Superior temporal gyrus (tissue), 1 donor: Measurements from ENCODE around the gene CCM2L.

Experiments
- DNase-seq: peaks from one replicate; pipeline ENCODE4 v3.0.0-alpha.2; 2016; ENCODE audit errors: extremely low spot score

The CCM2L gene

DNA sequence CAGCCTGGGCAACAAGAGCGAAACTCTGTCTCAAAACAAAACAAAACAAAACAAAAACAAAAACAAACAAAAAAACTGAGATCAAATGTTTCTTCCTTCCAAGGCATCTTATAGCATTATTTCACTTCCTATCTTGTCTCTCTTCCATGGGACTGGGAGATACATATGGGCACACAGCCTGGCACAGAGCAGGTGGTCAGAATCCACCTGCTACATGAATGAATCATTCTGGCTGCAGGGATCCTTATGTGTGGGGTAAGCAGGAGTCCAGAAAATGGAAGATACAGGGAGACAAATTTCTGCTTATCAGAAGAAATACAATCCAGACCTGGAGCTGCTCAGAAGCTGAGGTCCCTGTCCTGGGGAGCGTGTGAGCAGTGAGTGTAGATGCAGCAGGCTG is 18.2 kb upstream of the CCM2L start:
- no peak for DNase-seq

DNA sequence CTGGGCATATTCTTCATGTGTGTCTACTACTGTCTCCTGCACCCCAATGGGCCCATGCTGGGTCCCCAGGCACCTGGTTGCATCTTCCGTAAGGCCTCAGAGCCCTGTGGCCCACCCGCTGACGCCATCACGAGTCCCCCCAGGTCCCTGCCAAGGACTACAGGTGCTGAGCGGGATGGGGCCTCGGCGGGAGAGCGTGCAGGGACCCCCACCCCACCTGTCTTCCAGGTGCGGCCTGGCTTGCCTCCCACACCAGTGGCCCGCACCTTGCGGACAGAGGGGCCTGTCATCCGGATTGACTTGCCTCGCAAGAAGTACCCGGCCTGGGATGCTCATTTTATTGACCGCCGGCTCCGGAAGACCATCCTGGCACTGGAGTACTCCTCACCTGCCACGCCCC is 13.2 kb upstream of the CCM2L start:
- DNase-seq: no peak

DNA sequence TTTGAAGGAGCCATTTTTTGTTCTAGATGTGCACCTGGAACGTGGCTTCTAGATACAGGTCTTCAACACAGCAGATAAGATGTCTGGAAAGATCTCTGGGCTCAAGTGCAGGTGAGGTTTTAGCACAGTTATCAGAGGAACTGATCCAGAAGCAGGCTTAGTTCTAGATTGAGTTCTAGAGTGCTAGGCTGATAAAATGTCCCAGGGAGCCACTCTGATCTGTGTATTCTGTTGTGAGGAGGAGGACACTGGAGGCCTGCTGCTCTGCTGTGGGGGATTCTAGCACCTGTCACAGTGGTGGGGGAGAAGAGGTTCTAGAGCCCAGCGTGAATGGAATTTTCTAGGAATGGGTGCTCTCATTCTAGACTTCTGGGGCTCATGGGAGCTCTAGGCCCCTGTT is 12.0 kb upstream of the CCM2L start:
- no peak for DNase-seq

DNA sequence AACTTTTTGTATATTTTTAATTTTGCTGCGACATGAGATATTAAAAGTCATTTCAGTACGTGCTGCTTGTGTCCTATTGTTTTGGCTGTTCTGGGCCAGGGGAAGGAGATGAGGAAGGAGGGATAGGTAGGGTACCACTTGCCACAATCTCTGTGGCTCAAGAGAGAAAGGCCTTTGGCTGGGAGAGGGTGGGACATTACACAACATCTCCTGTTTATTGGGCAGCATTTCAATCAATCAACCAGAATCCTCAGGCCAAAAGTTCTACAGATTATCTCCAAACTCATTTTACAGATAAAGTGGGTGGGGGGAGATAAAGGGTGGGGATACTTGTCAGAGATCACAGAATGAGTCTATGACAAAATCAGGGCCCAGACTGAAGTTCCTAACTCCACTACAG is 6.9 kb upstream of the CCM2L start:
- no peak for DNase-seq

DNA sequence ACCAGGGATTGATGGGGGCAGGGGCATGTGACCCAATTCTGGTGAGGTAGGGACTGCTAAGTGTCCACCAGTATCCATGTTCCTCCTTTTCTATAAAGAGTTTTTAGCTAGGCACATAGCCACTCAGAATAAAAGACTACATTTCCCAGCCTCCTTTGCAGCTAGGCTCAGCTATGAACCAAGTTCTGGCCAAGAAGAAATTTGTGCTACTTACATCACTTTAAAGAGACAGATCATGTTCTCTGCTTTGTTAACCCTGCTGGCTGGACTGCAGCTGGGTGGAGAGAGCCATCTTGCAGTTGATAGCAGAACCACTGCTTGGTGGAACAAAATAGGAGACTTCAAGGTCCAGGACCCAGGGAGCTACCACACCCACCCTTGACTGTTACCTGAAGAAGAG is 5.3 kb upstream of the CCM2L start:
- no peak for DNase-seq

DNA sequence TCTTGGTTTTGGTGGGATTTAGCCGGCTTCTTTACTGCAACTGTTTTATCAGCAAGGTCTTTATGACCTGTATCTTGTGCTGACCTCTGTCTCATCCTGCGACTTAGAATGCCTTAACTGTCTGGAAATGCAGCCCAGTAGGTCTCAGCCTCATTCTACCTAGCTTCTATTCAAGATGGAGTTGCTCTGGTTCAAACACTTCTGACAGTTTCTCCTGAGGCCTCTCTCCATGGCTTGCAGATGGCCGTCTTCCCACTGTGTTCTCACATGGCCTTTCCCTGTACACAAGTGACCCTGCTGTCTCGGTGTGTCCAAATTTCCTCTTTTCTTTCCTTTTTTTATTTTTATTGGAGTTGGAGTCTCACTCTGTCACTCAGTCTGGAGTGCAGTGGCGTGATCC is 4.2 kb upstream of the CCM2L start:
- DNase-seq: no peak

DNA sequence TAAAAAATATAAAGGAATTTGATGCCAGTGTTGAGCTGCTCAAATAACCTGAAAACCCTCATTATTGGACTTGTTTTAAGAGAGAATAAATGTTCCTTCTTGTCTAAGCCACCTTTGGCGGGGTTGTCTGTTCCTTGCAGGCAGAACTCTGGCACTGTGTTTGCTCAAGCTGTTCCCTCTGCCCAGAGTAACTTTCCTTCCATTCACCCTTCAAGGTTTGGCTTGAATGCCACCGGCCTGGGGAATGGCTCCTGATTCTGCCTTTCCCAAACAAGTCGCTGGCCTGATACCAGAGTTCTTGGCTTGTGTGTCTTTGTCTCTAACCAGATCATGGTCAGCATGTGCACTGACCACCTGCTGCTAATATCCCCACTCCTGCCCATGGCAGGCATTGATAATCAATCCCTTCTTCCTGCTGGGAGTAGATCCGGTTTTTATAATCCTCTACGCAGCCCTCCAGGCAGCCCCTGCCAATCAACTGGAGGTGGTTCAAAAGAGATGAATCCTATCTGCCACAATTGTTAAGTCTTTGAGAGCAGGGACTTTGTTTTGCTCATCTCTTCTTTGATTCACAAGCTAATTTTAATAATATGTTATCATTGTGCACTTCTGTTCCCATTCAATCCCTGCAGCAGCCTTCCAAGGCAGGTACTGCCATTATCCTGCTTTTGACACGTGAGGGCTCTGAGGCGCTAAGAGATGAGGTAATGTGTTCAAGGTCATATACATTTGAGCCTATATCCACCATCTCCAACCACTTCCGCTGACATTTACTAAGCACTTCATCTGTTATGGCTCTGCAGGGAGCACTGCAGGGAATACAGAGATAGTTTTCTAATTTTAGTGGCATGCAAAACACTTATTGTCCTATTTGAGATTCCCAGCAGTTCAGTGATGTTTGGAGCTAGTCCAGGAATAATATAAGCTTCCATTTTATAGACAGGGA is 3.1 kb upstream of the CCM2L start:
- no peak for DNase-seq

DNA sequence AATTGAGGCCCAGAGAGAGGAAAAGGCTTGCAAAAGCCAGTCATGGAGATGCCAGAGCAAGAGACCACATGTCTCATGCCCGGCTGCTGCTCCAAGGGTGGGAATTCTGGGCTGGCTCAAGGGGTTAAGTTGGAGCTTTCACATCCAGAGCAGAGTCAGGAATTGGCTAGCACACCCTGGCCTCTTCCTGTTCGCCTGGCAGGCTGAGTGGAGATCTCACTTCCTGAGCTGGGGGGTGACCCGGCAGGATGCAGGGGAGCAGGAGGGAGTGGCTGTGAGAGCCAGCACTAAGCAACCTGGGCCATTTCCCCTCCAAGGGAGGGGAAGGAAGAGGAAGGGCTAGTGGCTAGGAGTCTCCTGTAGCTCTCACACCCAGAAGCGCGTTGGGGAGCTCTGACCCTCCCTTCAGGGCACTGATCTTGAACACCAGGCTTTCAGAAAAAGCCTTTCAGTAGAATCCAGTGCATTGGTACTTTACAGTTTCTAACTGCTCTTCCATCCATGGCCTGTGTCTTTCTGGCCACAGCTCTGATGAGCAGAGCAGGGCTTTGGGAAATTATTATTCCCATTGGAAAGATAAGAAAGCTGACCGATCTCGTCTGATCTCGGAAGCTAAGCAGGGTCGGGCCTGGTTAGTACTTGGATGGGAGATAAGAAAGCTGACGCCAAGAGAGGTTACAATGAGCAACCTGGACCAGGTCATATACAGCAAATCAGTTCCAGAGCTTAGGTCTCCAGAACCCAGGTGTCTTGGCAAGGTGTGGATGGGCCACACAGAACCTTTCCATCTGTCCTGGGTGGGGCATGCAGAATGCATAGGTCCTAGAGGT is 2.2 kb upstream of the CCM2L start:
- no peak for DNase-seq

DNA sequence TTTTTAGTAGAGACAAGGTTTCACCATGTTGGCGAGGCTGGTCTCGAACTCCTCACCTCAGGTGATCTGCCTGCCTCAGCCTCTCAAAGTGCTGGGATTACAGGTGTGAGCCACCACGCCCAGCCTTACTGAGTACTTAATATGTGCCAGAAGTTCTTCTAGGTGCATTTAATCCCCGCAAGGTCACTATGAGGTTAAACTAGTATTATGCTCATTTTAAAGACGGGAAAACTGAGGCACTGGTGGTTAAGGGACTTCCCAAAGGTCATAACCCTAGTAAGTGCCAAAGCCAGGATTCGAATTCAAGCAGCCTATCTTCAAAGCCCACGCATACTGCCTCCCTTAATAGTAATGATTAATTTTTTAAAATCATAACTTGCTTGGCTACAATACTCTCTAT is 674 bp upstream of the CCM2L start:
- DNase-seq: no peak

DNA sequence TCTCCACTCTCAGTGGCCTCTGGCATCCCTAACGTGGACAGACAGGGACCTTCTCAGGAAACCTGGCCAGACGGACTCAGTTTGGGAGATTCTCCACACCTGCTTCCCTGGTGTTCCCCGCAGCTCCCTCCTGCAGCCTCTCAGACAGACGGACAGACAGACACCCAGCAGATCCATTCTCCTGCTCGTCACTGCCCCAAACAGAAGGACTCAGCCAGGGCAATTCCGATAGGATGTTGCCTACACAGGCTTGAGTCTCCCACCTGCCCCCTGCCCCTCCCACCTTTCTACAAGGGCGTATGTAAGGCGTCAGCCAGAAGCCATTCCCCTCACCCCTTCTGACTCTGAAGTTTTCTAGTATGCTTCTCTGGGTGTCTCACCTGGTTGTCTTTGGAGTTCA is 428 bp downstream of the CCM2L start:
- DNase-seq: no peak

DNA sequence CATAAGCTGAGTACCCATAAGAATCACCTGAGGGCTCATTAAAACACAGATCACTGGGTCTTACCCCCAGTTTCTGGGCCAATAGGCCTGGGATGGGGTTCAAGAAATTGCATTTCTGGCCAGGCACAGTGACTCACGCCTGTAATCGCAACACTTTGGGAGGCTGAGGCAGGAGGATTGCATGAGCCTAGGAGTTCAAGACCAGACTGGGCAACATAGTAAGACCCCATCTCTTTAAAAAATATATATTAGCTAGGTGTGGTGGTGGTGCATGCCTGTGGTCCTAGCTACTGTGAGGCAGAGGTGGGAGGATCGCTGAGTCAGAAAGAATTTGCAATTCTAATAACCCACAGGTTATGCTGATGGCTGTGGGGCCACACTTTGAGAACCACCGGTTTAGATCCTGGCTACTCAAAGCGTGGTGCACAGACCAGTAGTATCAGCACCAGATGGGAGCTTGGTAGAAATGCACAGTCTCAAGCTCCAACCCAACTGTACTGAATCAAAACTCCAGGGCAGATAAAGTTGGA is 2.0 kb downstream of the CCM2L start:
- no peak for DNase-seq

DNA sequence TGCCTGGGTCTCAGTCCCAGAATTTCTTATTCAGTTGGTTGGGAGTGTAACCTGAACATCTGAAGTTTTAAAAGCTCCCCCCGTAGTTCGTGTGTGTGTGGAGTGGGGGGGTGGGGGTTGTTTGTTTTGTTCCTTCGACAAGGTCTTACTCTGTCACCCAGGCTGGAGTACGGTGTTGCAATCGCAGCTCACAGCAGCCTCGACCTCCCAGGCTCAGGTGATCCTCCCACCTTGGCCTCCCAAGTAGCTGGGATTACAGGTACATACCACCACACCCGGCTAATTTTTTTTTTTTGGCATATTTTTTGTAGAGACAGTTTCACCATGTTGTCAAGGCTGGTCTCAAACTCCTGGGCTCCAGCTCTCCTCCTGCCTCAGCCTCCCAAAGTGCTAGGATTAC is 3.1 kb downstream of the CCM2L start:
- DNase-seq: no peak

DNA sequence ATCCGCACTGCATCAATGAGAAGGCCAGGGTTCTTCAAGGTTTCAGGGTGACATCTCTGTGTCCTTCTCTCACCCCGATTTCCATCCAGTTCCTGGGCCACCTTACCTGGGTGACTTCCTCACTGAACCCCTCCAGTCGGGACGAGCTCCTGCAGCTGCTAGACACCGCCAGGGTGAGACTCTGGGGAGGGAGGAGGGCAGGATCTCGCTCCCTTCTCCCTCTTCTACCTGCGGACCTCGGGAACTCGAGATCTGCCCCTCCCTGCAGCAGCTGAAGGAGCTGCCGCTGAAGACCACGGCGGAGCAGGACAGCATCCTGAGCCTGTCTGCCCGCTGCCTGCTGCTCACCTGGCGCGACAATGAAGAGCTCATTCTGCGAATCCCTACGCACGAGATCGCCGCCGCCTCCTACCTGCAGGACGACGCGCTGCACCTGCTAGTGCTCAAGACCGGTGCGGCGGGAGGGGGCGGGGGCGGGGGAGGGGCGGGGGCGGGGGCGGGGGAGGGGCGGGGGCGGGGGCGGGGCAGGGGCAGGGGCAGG is 7.5 kb downstream of the CCM2L start:
- no peak for DNase-seq

DNA sequence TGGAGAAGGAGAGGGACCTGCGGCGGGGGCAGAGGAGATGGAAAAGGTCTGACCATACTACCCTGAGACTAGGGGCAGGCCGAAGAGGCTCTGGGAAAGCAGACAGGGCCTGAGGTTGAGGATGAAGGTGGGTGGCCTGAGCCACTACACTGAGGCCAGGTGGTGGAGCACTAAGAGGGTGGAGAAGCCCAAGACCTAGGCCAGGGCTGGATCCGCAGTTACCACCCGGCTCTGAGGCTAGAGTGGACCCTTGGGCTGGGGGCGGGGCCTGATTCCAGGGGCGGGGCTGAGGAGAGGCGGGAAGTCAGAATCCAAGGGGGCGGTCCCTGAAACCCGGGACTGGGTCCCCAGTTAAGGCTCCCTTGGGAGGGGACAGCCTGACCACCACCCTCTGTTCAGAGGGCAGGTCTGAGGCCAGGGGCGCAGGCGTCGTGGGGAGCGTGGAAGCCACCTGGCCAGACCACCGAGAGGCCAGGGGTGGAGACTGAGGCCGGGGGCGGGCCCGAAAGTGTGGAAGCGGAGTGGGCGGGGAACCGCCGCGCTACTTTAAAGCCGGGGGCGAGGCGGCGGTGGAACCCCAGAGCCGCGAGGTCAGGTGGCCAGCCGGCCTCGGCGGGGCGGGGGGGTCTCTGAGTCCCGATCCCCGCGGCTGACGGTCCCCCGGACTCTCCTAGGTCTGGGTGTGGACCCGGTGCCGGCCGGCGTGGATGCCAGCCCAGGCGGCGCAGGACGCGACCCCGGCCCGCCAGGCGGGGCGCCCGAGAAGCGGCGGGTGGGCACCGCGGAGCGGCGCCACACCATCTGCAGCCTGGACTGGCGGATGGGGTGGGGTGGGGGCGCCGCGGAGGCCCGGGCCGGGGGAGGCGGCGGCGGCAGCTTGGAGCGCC is 8.3 kb downstream of the CCM2L start:
- DNase-seq: no peak

DNA sequence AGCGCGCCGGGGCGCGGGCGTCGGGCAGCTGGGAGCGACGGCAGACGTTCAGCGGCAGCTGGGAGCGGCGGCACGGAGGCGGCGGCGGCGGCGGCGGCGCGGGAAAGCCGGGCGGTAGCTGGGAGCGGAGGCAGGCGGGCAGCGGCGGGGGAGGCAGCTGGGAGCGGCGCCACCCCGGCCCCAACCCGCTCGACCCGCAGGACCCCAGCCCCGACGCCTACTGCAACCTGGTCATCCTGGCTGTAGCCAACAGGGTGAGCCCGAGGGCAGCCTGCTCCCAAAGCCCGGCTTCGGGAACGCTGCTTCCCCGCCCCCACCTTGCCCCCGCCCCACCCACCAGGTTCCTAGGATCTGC is 8.9 kb downstream of the CCM2L start:
- no peak for DNase-seq

DNA sequence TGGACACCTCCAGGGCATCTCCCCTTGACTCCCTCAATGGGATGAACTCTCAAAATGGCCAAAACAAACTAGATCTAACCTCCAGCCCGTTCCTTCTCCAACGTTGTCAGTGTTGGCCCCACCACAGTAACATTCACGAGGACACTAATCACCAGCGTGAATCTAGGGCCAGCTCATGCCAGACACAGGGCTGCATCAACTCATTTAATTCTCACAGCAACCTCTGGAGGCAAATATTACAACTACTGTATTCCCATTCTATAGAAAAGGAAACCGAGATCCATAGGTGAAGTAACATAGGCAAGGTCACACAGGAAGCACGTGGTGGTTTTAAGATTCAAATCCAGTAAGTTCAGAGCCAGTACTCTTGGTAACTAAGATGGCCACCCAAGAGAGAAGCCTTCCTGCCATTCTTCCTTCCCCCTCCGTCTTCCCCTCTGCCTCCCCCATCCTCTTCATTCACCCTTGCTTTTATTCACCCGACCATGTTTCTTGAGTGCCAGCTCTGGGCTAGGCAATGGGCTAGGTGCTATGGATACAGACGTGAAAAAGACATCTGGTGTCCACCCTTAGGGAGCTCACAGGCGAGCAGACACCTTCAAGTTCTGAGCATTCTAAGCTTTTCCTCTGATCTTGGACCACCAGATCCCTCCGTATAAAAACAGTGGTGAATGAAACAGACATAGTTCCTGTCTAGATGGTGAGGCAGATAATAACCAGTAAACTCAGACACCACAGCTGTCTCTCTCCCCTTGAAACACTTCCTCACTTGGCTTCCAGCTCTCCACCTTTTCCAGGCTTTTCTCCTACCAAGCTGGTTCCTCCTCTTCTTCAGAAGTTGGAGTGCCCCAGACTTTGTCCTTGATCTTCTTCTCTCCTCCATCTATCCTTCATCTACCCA is 9.6 kb downstream of the CCM2L start:
- DNase-seq: no peak

DNA sequence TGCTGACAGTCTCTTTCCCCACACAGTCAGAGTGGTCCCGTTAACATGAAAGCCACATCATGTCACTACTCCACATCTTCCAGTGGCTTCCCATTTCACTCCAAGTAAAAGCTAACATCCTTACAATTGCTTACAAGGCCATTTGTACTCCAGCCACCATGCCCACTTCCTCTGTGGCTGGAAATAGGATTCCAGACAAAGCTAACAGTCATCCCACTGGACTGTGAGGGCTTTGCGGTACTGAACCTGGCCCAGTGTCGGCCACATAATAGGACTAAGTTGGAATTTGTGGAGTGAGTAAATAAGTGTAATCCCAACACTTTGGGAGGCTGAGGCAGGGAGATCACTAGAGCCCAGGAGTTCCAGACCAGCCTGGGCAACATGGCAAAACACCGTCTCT is 10.9 kb downstream of the CCM2L start:
- DNase-seq: no peak

DNA sequence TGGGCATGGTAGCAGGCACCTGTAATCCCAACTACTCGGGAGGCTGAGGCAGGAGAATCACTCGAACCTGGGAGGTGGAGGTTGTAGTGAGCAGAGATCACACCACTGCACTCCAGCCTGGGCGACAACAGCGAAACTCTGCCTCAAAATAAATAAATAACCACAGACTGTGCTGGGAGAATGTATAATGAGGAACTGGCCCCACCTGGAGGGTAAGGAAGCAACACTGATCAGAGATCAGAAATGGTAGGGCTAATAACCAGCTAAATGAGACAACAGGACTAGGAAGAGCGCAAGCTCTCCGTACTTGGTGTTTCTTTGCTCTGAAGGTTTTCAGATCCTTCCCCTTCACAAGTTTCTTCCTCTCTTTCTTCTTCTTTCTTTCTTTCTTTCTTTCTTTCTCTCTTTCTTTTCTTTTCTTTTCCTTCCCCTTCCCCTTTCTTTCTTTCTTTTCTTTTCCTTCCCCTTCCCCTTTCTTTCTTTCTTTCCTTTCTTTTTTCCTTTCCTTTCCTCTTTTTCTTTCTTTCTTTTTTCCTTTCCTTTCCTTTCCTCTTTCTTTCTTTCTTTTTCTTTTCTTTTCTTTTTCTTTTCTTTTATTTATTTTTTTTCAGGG is 14.6 kb downstream of the CCM2L start:
- DNase-seq: no peak

DNA sequence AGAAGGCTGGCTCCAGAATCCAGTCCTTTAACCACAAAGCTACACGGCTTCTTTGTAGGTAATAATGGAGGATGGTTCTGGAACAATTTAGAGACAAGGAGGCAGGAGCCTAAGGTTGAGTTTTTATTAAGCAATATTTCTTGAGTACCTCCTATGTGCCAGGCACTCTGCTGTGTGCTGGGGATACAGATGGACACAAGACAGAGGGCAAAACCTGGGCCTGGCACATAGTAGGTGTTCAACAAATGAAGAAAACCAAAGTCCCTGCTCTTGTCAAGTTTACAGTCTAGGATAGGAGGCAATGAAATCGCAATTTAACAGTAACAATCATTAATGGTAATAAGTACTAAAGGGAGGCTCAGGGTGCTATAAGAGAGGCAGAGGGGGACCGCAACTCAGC is 17.4 kb downstream of the CCM2L start:
- no peak for DNase-seq
